Measurements from ENCODE around the gene TMEM52B.
"Not testable (repeated sequence)": the region's sequence is repeated elsewhere in the genome, so short reads cannot be mapped to it uniquely, and the experiment has no call there.

GRCh38 chr12:10186958-10187357 is 8.1 kb downstream of the TMEM52B start:
- TF ChIP-seq CTCF (IDR thresholded peaks at IDR 0.05); POLR2A (IDR thresholded peaks at IDR 0.05); POLR2AphosphoS5 (IDR thresholded peaks at IDR 0.05; ENCODE audit: insufficient read depth in 1 of 2, low read depth in 1 of 2): not testable (repeated sequence)
